Fibroblast of lung (primary cell): ENCODE measurements around the gene KIAA1217. TPM values are rescaled to one million over a fixed set of nuclear protein-coding genes. Genes with fewer than 3 reads are reported as not detected.

ENCODE experiments used
- DNase-seq, 2 donors: peaks; one replicate each; pipeline versions ENCODE4 v3.0.0 to v3.0.0-alpha.2; 2010; ENCODE audit warnings: low read depth in 2 of 2
- H2AFZ ChIP-seq: 2 replicates; pipeline ENCODE4 v1.5.1; 2012; ENCODE audit warnings: low read length, control low read depth, inconsistent platforms
- H3K27ac ChIP-seq: 2 replicates; pipeline ENCODE4 v1.5.1; 2011; ENCODE audit warnings: low read length, control low read depth; ENCODE audit not compliant: insufficient read depth
- H3K27me3 ChIP-seq: 2 replicates; pipeline ENCODE4 v1.5.1; 2011; ENCODE audit warnings: mild to moderate bottlenecking, low read length; ENCODE audit not compliant: control insufficient read depth, insufficient read depth
- H3K36me3 ChIP-seq: 2 replicates; pipeline ENCODE4 v1.5.1; 2011; ENCODE audit warnings: low read length; ENCODE audit not compliant: control insufficient read depth, insufficient read depth
- H3K4me1 ChIP-seq: 2 replicates; pipeline ENCODE4 v1.5.1; 2011; ENCODE audit warnings: low read length; ENCODE audit not compliant: control insufficient read depth, insufficient read depth; ENCODE audit errors: extremely low read depth
- H3K4me2 ChIP-seq: 2 replicates; pipeline ENCODE4 v1.5.1; 2011; ENCODE audit warnings: low read length, control low read depth; ENCODE audit not compliant: insufficient read depth; ENCODE audit errors: extremely low read depth
- H3K4me3 ChIP-seq, 4 experiments: fragments of 200-600 bp in 1 of 4; sonication (generic) in 1 of 4; replicated peaks in 1 of 4; 2 replicates each; pipeline ENCODE4 v1.5.1; 2011 to 2016; ENCODE audit warnings: low read length in 4 of 4, low read depth in 3 of 4, mild to moderate bottlenecking in 3 of 4, control low read depth in 2 of 4, inconsistent platforms in 1 of 4, mixed read lengths in 1 of 4; ENCODE audit not compliant: insufficient read depth in 1 of 4; ENCODE audit errors: control extremely low read depth in 1 of 4
- H3K79me2 ChIP-seq: 2 replicates; pipeline ENCODE4 v1.5.1; 2012; ENCODE audit warnings: mild to moderate bottlenecking, low read length, inconsistent platforms; ENCODE audit not compliant: control insufficient read depth, insufficient read depth
- H3K9ac ChIP-seq: 2 replicates; pipeline ENCODE4 v1.5.1; 2011; ENCODE audit warnings: mild to moderate bottlenecking, low read length, control low read depth; ENCODE audit not compliant: insufficient read depth
- H3K9me3 ChIP-seq: 2 replicates; pipeline ENCODE4 v1.5.1; 2012; ENCODE audit warnings: low read depth, low read length; ENCODE audit not compliant: control insufficient read depth, insufficient read depth
- H4K20me1 ChIP-seq: 2 replicates; pipeline ENCODE4 v1.5.1; 2011; ENCODE audit warnings: low read length; ENCODE audit not compliant: control insufficient read depth, insufficient read depth; ENCODE audit errors: extremely low read depth
- CTCF ChIP-seq, 2 donors: IDR thresholded peaks in 1 of 2; conservative IDR thresholded peaks in 1 of 2; 1 replicate in 1 of 2; 2 replicates in 1 of 2; pipeline ENCODE4 v1.5.1; 2011 to 2012; ENCODE audit warnings: low read length in 2 of 2, control low read depth in 1 of 2, inconsistent platforms in 1 of 2, low read depth in 1 of 2, mild to moderate bottlenecking in 1 of 2
- EZH2 ChIP-seq: IDR thresholded peaks from 2 replicates; pipeline ENCODE4 v1.5.1; 2012; ENCODE audit warnings: low read length, control low read depth, mild to moderate bottlenecking; ENCODE audit errors: missing control alignments
- polyA plus RNA-seq, 2 donors: library from polyadenylated mRNA; depleted of rRNA in 1 of 2; stranded (reverse) in 1 of 2; unstranded in 1 of 2; fragments of >200 nt; gene quantifications; 2 replicates each; pipeline ENCODE4 v1.2.1, GENCODE V29; 2011 to 2012; ENCODE audit warnings: missing spikeins in 1 of 2
- total RNA-seq: library from RNA; depleted of rRNA; stranded (reverse); fragments of >200 nt; gene quantifications from 2 replicates; pipeline ENCODE4 v1.2.1, GENCODE V29; 2014

Gene KIAA1217
- total and polyA plus RNA-seq, 2 donors (not counting 1 experiment from before 2014, with no cell fraction given), result 0.92 to 1.5 TPM

- TF ChIP-seq CTCF (conservative IDR thresholded peaks at IDR 0.05 in 1 of 2, IDR thresholded peaks at IDR 0.05 in 1 of 2; ENCODE audit: low read depth in 1 of 2, low read length in 2 of 2) (no peak), EZH2 (no peak)
- no peaks in the 10 kb centered on the region for H3K4me1 ChIP-seq
- H3K4me2 ChIP-seq, result no peak overlapping the region
- no peaks in the 10 kb centered on the region for H3K79me2 ChIP-seq
- no peaks in the 10 kb centered on the region for H3K36me3 ChIP-seq
- no peaks in the 10 kb centered on the region for H3K27me3 ChIP-seq
- H3K9ac ChIP-seq, result no peak overlapping the region
- H3K9me3 ChIP-seq, result no peaks in the 10 kb centered on the region
- DNase-seq, result no peak
- no peak overlapping the region for H2AFZ ChIP-seq
- no peak overlapping the region for H3K27ac ChIP-seq
- H3K4me3 ChIP-seq, result no peak overlapping the region
- H4K20me1 ChIP-seq, result no peaks in the 10 kb centered on the region
Observed at GRCh38 chr10:24239289-24240040, 30.5 kb downstream of the KIAA1217 start.

- Histone ChIP-seq H3K79me2 (no peaks in the 10 kb centered on the region), H3K4me3 (no peak overlapping the region), H3K4me1 (no peaks in the 10 kb centered on the region), H4K20me1 (no peaks in the 10 kb centered on the region), H3K9me3 (no peaks in the 10 kb centered on the region), H3K27ac (no peak overlapping the region), H3K27me3 (no peaks in the 10 kb centered on the region), H3K4me2 (no peak overlapping the region), H3K36me3 (no peaks in the 10 kb centered on the region), H3K9ac (no peak overlapping the region), H2AFZ (no peak overlapping the region)
- TF ChIP-seq EZH2 (no peak), CTCF (conservative IDR thresholded peaks at IDR 0.05 in 1 of 2, IDR thresholded peaks at IDR 0.05 in 1 of 2; ENCODE audit: low read depth in 1 of 2, low read length in 2 of 2) (no peak)
- DNase-seq, result no peak
Observed at GRCh38 chr10:24240041-24240751, 31.3 kb downstream of the KIAA1217 start.

- Histone ChIP-seq H3K9me3 (no peaks in the 10 kb centered on the region), H3K9ac (no peak overlapping the region), H4K20me1 (no peaks in the 10 kb centered on the region), H3K27ac (no peak overlapping the region), H3K4me1 (no peaks in the 10 kb centered on the region), H3K79me2 (no peaks in the 10 kb centered on the region), H2AFZ (no peak overlapping the region), H3K27me3 (no peaks in the 10 kb centered on the region), H3K4me3 (no peak overlapping the region), H3K36me3 (no peaks in the 10 kb centered on the region), H3K4me2 (no peak overlapping the region)
- DNase-seq, result no peak
- TF ChIP-seq EZH2 (no peak), CTCF (conservative IDR thresholded peaks at IDR 0.05 in 1 of 2, IDR thresholded peaks at IDR 0.05 in 1 of 2; ENCODE audit: low read depth in 1 of 2, low read length in 2 of 2) (no peak)
Observed at GRCh38 chr10:24241536-24242040, 32.6 kb downstream of the KIAA1217 start.
